Left lobe of liver (tissue), 2 donors: ENCODE results near the gene CTNNA3. TPM values are rescaled to one million over a fixed set of nuclear protein-coding genes. Genes with fewer than 3 reads are reported as not detected.
"Not testable (repeated sequence)": the region's sequence is repeated elsewhere in the genome, so short reads cannot be mapped to it uniquely, and the experiment has no call there.

Source experiments
- ATAC-seq: fragments of 200-7000 bp; cut with Tn5 transposase; one replicate; pipeline ENCODE4 v1.9.1; 2020; ENCODE audit warnings: mild to moderate bottlenecking, moderate library complexity
- DNase-seq: peaks from one replicate; pipeline ENCODE4 v3.0.0-alpha.2; 2020; ENCODE audit warnings: low spot score
- total RNA-seq: library from RNA; stranded (reverse); gene quantifications from one replicate; pipeline ENCODE4 v1.2.1, GENCODE V29; 2021
- donor health status: DM: no; HTN: no; CAD: no; lungs with moderate emphysema.
- donor health status: DM: no; HTN: yes; CAD: no.

The CTNNA3 gene
- 1.5 TPM for total RNA-seq

DNA sequence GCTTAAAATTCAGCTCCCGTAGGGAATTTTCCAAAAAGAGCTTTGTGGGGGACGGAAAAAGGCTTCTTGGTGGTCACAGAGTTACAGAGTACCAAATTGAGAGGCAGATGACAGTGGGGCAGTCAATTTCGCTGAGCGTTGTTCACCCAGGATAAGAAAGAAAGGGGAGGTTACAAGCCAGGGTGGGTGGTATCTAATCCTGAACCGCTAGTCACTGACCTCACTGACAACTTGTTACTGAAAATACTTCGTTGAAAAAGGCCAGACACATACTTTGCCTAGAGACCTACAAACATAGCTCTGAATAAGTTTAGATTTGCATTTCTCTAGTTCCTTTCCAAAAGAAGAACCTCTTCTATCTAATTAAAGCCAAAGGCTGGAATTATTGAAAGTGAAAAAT lies at the start of gene CTNNA3:
CTNNA3 (minus strand) TSS at position 167 of the 400 bp plus-strand sequence.
- no peak for DNase-seq
- ATAC-seq, result no peak

DNA sequence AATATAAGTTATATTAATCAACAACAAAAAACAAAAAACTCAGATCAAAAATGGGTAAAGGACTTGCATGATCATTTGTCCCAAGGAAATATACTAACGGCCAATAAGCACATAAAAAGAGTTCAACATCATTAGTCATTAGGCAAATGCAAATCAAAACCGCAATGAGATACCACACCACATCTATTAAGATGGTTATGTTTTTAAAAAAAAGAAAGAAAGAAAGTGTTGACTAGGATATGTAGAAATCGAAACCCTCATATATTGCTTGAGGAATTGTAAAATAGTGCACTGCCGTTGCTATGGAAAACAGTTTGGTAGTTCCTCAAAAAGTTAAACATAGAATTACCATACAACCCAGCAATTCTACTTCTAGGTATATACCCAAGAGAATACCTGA lies 39.4 kb upstream of the CTNNA3 start:
- ATAC-seq, result no peak
- DNase-seq, result no peak

DNA sequence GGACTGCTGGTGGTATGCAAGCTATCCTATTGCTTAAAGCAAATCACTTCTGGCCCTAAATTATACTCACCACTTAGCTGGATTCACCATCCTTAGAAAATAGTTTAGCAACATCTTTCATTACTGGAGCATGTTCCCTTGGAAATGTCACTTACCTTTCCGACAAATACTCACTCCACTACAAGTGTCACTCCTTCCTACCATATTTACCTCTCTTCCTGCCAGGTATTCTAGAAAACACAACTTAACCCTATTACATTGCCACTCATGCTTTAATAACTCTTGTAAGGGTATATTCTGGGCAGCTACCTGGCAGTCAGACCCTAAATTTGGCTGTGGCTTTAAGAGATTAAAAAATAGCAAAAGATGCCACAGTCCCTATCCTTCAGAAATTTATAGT lies 37.5 kb upstream of the CTNNA3 start:
- ATAC-seq (no peak), DNase-seq (no peak)

- DNase-seq (no peak), ATAC-seq (no peak)
Measured at GRCh38 chr10:67725567-67725966, 29.6 kb upstream of the CTNNA3 start.

DNA sequence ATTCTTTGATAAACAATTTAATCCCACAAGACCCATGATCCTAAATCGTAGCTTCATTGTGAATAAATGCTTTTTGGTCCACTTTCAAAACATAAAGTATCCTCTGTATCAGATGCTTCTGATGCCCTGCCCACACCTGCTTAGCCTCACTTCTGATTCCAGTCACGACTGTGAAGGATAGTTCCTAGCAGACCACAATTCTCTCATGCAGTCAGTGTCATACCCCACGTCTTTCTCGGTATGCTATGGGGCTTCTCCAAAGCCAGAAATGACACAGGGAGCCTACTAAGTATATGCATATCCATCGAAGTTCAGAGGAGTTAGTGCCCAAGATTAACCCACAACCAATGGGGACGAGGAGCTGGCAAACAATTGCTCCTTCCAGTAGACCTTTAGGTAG lies 27.6 kb upstream of the CTNNA3 start:
- ATAC-seq, result no peak
- no peak for DNase-seq

- ATAC-seq, result no peak
- no peak for DNase-seq
Measured at GRCh38 chr10:67722113-67722512, 26.1 kb upstream of the CTNNA3 start.

GRCh38 chr10:67716455-67716854 lies 20.5 kb upstream of the CTNNA3 start:
- not testable (repeated sequence) for DNase-seq, ATAC-seq

GRCh38 chr10:67705921-67706320 lies 9.9 kb upstream of the CTNNA3 start:
- ATAC-seq, result no peak
- no peak for DNase-seq

DNA sequence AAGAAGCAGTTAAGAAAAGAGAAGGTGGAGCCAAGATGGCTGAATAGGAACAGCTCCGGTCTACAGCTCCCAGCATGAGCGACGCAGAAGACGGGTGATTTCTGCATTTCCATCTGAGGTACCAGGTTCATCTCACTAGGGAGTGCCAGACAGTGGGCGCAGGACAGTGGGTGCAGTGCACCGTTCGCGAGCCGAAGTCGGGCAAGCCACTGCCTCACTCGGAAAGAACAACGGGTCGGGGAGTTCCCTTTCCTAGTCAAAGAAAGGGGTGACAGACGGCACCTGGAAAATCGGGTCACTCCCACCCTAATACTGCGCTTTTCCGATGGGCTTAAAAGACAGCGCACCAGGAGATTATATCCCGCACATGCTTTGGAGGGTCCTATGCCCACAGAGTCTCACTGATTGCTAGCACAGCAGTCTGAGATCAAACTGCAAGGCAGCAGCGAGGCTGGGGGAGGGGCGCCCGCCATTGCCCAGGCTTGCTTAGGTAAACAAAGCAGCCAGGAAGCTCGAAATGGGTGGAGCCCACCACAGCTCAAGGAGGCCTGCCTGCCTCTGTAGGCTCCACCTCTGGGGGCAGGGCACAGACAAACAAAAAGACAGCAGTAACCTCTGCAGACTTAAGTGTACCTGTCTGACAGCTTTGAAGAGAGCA lies 3.7 kb upstream of the CTNNA3 start:
- ATAC-seq, result not testable (repeated sequence)

DNA sequence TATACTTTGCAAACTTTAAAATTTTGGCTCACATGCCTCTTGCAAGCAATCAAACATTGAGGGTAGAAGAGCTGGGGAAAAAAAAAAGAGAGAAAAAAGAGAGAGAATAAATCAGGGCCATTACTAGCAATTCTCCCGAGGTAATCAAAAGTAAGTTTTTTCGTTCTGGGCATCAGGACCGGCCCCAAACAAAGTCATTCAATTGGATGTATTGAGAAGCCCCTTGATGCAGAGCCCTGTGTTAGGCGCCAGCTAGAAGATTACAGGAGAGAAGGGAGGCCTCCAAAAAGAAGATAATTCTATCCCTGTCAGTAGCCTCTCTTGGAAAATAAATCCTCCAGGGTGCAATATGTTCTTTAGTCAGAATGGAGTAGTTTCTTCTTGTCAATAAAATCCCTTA lies 2.2 kb upstream of the CTNNA3 start:
- DNase-seq (no peak), ATAC-seq (no peak)

More for the DNA sequence above, 3.7 kb upstream of the CTNNA3 start:
- DNase-seq, result not testable (repeated sequence)

- DNase-seq (no peak), ATAC-seq (peak; percentile 95)
Measured at GRCh38 chr10:67697724-67698131, 1.7 kb upstream of the CTNNA3 start.

DNA sequence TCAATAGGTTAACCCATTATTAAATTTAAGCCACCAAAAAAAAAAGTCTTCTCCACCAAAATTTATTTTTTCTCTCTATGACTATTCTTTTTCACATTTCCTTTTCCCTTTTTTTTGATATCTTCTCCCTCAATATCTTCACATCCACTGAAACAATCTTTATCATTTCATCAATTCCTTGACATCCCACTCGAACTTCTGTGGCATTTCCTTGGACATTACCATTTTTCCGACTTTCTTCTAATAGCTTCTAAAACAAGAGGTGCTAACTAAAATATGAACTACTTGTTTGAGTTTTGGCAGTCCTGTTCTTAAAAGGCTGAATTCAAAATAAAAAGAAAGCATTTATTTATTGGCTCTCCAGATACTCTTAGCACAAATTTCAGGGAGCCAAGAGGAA lies 684 bp upstream of the CTNNA3 start:
- no peak for DNase-seq

GRCh38 chr10:67695555-67695954 lies 440 bp downstream of the CTNNA3 start:
- no peak for DNase-seq
- ATAC-seq, result no peak

More for the DNA sequence above, 684 bp upstream of the CTNNA3 start:
- no peak for ATAC-seq

GRCh38 chr10:67691861-67692260 lies 4.1 kb downstream of the CTNNA3 start:
- not testable (repeated sequence) for DNase-seq, ATAC-seq

- ATAC-seq, DNase-seq: not testable (repeated sequence)
Measured at GRCh38 chr10:67690540-67690939, 5.5 kb downstream of the CTNNA3 start.

- not testable (repeated sequence) for DNase-seq, ATAC-seq
Measured at GRCh38 chr10:67684140-67684539, 11.9 kb downstream of the CTNNA3 start.

DNA sequence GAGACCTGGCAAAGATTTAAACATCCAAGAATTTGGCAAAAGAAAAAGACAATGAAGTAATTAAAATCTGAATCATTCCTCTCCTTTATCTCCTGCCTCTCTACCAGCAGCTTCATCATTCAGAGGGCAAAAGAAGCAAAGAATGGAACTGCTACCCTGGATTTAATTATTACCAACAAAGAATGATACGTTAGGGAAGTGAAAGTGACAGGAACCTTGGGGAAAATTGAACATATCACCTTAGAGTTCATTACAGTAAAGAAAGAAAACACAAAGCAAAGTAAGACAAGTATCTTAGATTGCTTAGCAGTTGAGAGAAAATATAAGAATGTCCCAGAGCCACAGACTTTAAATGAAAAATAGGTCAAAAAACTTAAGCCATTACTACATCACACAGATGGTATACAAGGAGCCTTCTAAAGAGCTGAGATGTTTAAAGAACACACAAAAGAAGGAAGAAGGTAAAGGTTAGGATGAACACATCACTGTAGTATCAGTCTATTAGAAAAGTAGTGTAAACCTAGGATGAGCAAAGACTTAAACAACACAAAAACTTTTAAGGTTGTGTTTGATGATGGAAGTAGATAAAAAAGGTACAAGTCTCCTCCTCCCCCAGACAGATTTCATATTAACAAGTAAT lies 17.5 kb downstream of the CTNNA3 start:
- no peak for ATAC-seq
- no peak for DNase-seq

- ATAC-seq (no peak), DNase-seq (no peak)
Measured at GRCh38 chr10:67676208-67676825, 19.7 kb downstream of the CTNNA3 start.

GRCh38 chr10:67670401-67670800 lies 25.6 kb downstream of the CTNNA3 start:
- DNase-seq (no peak), ATAC-seq (no peak)

DNA sequence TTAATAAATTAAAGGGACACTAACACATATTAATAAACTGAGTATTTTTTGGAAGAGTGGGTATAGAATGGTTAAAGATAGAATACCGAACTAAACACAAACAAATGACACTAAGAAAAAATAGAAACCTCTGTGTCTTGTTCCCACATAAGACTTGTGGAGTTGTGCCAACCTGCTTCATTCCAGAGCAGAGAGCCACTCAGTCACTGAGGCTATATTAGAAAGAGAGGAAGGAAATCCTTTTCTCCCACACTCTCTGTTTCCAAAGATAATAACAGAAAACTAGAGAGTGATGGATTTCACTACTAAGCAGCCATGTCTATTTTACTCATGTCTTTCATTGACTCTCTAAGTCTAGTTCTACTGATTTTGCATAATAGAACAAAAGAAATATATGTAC lies 26.0 kb downstream of the CTNNA3 start:
- no peak for ATAC-seq
- no peak for DNase-seq

- ATAC-seq (no peak), DNase-seq (no peak)
Measured at GRCh38 chr10:67668448-67668847, 27.5 kb downstream of the CTNNA3 start.

DNA sequence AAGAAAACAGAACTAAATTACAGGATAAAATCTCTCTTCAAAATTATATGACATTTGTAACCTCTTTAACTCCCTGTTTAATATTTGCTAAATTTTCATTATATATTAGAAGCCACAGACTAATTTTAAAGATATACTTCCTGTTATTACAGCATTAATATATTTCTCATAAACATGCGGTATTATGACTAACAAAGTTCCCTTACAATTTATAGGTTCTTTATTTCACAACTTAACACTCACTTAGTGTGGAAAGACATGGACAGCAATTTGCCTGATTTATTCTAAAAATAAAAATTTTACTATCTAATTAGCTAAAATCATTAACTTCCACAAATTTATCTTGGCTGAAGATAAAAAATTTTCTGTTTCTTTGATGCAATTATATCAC lies 29.0 kb downstream of the CTNNA3 start:
- ATAC-seq, result no peak

More for the DNA sequence above, 29.0 kb downstream of the CTNNA3 start:
- no peak for DNase-seq
